Measurements from ENCODE around the gene EDC3.

The EDC3 gene

DNA sequence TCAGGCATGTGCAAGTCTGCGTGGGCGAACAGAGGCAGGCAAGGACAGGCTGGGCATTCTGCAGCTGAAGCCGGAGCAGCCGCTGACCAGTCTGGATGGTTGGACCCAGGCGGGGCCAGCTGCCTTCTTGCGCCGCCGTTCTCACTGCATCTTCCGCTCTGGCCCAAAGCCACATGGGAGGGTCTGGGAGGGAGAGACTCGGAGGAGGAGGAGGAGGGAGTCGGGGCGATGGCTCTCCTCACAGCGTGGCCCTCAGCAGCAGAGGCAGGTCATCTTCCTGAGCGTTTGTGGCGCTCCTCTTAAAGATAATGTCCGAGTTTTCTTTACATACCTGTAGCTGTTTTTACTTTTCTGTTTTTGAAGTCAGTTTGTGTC is 74.3 kb downstream of the EDC3 start:
- Histone ChIP-seq H3K9me3 (replicated peaks; ENCODE audit: low read length) (no peaks in the 10 kb centered on the region), H3K27me3 (ENCODE audit: control insufficient read depth, insufficient read depth, low read length) (no peaks in the 10 kb centered on the region), H3K4me1 (ENCODE audit: control insufficient read depth, insufficient read depth, low read length) (peaks cover 20% of the 10 kb centered on the region), H3K4me2 (ENCODE audit: low read length) (no peak overlapping the region), H3K4me3 (ENCODE audit: low read length) (no peak overlapping the region), H3K9ac (ENCODE audit: low read depth, low read length) (no peak overlapping the region), H3K36me3 (ENCODE audit: insufficient read depth, low read length) (peaks cover 82% of the 10 kb centered on the region)

DNA sequence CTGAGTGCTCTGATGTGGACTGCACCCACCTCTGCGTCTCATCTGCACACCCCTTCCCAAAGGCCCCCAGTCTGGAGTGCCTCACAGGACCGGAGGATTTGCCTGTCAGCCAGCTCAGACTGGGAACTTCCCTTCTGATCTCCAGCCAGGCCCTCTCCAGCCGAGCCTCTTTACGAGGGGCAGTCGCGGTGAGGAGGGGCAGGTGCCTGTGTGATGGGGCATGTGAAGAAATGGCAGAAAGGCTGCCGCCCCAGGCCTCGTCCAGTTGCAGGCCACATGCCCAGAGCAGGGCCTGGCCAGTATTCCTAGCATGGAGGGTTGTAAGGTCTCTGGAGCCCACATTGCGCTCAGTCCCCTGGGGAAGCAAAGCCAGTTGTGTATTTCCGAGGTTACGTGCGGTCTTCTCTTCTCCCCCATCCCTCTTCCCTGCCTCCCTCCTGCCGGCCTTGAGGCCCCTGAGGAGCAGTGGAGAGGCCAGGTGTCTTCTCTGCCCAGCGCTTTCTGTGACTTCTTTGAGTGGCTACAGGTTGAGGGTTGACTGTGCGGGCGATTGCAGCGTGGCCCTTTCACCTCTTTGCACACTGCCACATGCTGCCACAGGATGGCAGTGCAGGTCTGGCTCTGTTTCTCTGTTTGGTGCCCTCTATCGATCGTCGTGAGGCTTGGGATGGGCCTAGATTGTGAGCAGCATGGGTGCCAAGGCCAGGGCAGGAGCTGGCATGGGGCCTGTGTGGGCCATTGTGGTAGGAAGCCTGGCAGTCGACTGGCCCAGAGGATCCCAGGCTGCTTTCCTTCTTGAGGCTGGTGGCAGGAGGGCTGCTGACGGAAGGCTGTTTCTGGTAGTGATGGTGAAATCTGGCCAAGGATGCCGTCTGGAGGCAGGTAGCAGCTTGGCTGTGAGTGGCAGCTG is 74.9 kb downstream of the EDC3 start:
- Histone ChIP-seq H3K9me3 (replicated peaks; ENCODE audit: low read length) (no peaks in the 10 kb centered on the region), H3K4me3 (ENCODE audit: low read length) (no peak overlapping the region), H3K4me1 (ENCODE audit: control insufficient read depth, insufficient read depth, low read length) (peaks cover 20% of the 10 kb centered on the region), H3K36me3 (ENCODE audit: insufficient read depth, low read length) (peaks cover 76% of the 10 kb centered on the region), H3K27me3 (ENCODE audit: control insufficient read depth, insufficient read depth, low read length) (no peaks in the 10 kb centered on the region), H3K9ac (ENCODE audit: low read depth, low read length) (no peak overlapping the region), H3K4me2 (ENCODE audit: low read length) (no peak overlapping the region)

DNA sequence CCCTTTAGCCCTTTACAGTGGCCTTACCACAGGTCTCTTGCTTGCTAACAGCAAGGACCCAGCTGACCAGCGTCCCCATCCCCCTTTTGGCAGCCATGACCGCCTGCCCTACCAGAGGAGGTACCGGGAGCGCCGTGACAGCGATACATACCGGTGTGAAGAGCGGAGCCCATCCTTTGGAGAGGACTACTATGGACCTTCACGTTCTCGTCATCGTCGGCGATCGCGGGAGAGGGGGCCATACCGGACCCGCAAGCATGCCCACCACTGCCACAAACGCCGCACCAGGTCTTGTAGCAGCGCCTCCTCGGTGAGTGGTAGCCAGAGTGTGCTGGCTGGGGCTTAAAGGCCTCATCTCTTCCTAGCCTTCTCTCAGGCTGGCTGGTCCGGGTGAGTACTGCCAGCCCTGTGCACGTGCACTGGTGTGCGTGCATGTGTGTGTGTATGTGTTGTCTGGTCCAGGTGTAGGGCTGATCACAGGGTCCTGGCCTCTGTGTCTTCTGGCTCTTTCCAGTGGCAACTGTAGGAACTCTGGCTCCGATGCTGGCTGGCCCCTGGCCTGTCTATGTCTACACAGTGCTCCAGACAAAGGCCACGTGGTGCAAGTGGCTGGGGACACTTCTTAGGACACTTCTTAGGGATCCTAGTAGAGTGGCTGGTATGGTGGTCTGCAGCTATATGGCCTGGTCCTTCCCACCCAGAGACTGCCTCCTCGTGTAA is 75.7 kb downstream of the EDC3 start:
- Histone ChIP-seq H3K4me3 (ENCODE audit: low read length) (no peak overlapping the region), H3K4me1 (ENCODE audit: control insufficient read depth, insufficient read depth, low read length) (peaks cover 21% of the 10 kb centered on the region), H3K9ac (ENCODE audit: low read depth, low read length) (no peak overlapping the region), H3K4me2 (ENCODE audit: low read length) (no peak overlapping the region), H3K9me3 (replicated peaks; ENCODE audit: low read length) (no peaks in the 10 kb centered on the region), H3K27me3 (ENCODE audit: control insufficient read depth, insufficient read depth, low read length) (no peaks in the 10 kb centered on the region), H3K36me3 (ENCODE audit: insufficient read depth, low read length) (peaks cover 67% of the 10 kb centered on the region)

DNA sequence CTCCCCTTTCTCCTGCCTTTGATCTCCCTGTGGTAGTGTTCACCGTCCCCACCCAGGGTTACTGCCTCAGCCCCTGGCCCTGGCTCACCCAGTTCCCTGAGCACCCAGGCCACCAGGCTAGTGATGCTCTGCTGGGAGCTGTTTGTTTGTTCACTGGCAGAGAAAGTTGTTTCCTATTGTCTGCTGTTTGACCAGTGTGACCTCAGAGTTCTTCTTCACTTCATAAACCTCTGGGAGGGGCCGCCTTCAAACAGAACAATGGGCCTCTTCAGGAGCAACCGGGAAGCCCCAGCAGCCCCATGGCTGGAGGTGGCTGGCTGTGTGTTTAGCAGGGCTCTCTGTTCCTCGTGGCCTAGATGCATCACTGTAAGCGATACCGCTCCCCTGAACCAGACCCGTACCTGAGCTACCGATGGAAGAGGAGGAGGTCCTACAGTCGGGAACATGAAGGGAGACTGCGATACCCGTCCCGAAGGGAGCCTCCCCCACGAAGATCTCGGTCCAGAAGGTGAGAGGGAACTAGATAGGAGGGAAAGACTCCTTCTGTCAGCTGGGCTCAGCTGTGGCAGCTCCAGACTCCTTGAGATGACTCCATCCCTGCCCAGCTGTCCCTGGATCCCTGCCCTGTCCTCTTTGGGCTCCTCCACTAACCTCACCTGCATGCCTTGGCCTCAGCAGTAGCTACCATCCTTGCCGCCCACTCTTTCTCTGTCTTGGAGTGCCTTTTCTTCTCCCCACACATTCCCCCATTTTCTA is 76.8 kb downstream of the EDC3 start:
- no peak overlapping the region for H3K4me2 ChIP-seq (ENCODE audit: low read length)
- no peak overlapping the region for H3K4me3 ChIP-seq (ENCODE audit: low read length)
- peaks cover 57% of the 10 kb centered on the region for H3K36me3 ChIP-seq (ENCODE audit: insufficient read depth, low read length)
- no peaks in the 10 kb centered on the region for H3K9me3 ChIP-seq (replicated peaks; ENCODE audit: low read length)
- no peaks in the 10 kb centered on the region for H3K27me3 ChIP-seq (ENCODE audit: control insufficient read depth, insufficient read depth, low read length)
- no peak overlapping the region for H3K9ac ChIP-seq (ENCODE audit: low read depth, low read length)
- peaks cover 25% of the 10 kb centered on the region for H3K4me1 ChIP-seq (ENCODE audit: control insufficient read depth, insufficient read depth, low read length)

DNA sequence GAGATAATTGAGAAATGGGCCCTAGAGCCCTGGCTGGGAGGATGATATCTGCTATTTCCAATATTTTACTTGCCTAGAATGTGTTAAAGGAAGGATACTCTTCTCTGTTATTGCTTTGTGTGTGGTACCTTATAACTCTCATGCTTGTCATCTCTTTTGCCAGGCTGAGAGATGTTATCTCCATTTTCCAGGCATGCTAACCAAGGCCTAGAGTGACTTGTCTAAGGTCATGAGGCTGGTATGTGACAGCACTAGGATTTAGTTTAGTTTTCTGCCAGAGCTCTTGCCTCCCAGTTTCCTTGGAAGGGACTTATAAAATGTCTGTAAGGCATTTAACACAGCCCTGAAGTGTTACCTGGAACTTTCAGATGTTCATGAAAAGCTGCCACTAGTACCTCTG is 78.8 kb downstream of the EDC3 start:
- Histone ChIP-seq H3K4me1 (ENCODE audit: control insufficient read depth, insufficient read depth, low read length) (peaks cover 25% of the 10 kb centered on the region), H3K27me3 (ENCODE audit: control insufficient read depth, insufficient read depth, low read length) (peaks cover 6% of the 10 kb centered on the region), H3K9me3 (replicated peaks; ENCODE audit: low read length) (no peaks in the 10 kb centered on the region), H3K4me3 (ENCODE audit: low read length) (peak overlapping the region; percentile 98), H3K4me2 (ENCODE audit: low read length) (peak overlapping the region; percentile 91), H3K36me3 (ENCODE audit: insufficient read depth, low read length) (peaks cover 37% of the 10 kb centered on the region), H3K9ac (ENCODE audit: low read depth, low read length) (peak overlapping the region; percentile 100)

DNA sequence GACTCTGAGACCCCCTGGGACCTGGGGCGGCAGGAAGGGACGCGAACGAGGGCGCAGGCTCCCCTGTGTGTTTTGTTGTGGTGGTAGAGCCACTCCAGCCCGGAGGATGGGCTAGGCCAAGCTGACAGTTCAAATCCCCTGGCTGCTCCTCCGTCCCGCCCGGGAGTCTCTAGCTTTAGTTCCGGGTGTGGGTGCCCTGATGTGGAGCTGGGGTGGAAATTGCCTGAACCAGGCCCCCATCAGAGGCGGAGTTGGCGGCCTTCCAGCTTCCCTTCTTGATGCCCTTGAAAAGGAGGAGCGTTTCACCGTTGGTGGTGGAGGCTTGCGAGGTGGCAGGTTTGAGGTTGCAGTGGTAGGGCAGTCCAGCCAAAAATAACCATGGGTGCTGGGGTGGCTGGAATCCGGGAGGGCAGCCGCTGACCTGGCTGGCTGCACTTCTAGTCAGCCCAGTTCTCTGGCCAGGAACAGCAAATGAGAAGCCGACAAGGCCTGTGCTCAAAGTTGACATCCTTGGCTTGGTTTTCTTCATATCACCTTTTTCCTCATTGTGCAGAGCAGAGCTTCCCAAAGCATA is 79.4 kb downstream of the EDC3 start:
- Histone ChIP-seq H3K4me2 (ENCODE audit: low read length) (peak overlapping the region; percentile 91), H3K36me3 (ENCODE audit: insufficient read depth, low read length) (peaks cover 31% of the 10 kb centered on the region), H3K4me1 (ENCODE audit: control insufficient read depth, insufficient read depth, low read length) (peaks cover 25% of the 10 kb centered on the region), H3K9ac (ENCODE audit: low read depth, low read length) (peak overlapping the region; percentile 100), H3K4me3 (ENCODE audit: low read length) (peak overlapping the region; percentile 98), H3K27me3 (ENCODE audit: control insufficient read depth, insufficient read depth, low read length) (peaks cover 12% of the 10 kb centered on the region), H3K9me3 (replicated peaks; ENCODE audit: low read length) (no peaks in the 10 kb centered on the region)

DNA sequence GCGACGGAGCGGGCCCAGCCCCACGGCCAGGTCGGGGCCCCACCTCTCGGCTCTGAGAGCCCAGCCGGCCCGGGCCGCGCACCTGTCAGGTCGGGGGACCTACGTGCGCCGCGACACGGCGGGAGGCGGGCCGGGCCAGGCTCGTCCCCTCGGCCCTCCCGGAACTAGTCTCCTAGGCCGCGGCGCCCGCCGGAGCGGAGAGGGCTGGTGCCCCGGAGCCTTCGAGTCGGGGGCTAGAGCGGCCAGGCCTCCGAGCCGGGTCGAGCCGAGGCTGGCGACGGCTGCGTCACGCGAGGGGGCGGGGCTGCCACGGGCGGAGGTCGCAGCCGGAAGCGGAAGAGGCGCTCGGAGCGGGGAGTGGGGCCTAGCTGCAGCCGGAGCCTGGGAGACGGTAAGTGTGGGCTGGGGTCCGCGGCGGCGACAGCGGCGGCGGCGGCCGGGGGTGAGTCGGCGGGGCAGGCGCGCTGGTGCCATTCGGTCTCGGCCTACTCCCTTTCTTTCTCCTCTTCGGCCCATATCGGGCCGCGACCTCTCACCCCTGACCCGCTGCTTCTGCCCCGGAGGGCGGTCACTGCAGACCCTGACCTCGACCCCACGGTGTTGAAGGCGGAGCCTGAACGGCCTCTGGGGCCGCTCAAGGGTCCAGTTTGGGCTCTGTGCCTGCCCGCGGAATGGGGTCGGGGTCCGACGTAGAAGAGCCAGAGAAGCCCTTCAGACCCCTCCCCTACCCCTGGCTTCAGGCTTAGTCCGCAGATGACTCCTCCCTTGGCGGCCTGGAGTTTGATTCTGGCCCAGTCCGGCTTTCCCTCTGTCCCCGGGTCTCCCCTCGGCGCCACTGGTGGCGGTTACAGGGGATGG is 80.1 kb downstream of the EDC3 start, which contains the start of gene CLK3:
CLK3 (plus strand) TSS at position 329 of the 858 bp plus-strand sequence. CDS start 3,361 bp downstream, outside the sequence.
- peaks cover 19% of the 10 kb centered on the region for H3K27me3 ChIP-seq (ENCODE audit: control insufficient read depth, insufficient read depth, low read length)
- peaks cover 23% of the 10 kb centered on the region for H3K4me1 ChIP-seq (ENCODE audit: control insufficient read depth, insufficient read depth, low read length)
- no peaks in the 10 kb centered on the region for H3K9me3 ChIP-seq (replicated peaks; ENCODE audit: low read length)
- peaks cover 26% of the 10 kb centered on the region for H3K36me3 ChIP-seq (ENCODE audit: insufficient read depth, low read length)
- H3K4me3 ChIP-seq (ENCODE audit: low read length), result peak within 1 kb of the TSS; percentile 98
- H3K4me2 ChIP-seq (ENCODE audit: low read length), result peak within 1 kb of the TSS; percentile 91
- peak within 1 kb of the TSS; percentile 100 for H3K9ac ChIP-seq (ENCODE audit: low read depth, low read length)

DNA sequence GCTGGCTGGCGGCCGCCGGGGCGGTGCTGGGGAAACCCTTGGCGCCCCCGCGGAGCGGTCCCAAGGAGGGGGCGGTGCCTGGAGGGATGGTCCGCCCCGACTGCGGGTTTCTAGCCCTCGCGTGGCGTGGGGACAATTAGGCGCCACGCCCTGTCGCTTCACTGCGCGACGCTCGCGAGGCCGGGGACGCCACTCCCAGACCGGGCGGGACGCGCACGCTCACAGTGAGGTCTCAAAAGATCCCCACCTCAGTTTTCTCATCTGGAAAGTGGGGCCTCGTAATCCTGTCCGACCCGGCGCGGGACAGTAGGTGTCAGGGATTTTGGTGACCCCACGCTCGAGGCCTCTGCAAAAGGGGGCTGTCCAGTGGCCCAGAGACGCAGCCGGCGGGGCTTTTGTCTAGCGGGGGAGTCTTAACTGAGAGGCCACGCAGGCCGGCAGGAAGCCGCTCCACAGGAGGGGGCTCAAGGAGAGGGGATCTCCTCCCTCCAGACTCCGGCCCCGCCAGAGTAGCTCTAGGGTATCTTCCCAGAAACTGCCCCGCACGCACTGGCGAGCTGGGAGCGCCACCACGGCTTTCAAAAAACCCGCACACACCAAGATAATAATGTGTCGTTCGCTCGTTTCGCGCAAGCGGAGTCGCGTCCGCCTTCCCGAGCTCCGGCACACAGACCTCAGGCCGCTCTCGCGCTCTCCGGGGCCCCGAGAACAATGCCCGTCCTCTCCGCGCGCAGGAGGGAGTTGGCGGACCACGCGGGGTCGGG is 80.9 kb downstream of the EDC3 start:
- peak overlapping the region; percentile 100 for H3K9ac ChIP-seq (ENCODE audit: low read depth, low read length)
- H3K36me3 ChIP-seq (ENCODE audit: insufficient read depth, low read length), result peaks cover 17% of the 10 kb centered on the region
- H3K4me2 ChIP-seq (ENCODE audit: low read length), result peak overlapping the region; percentile 91
- peak overlapping the region; percentile 98 for H3K4me3 ChIP-seq (ENCODE audit: low read length)
- H3K4me1 ChIP-seq (ENCODE audit: control insufficient read depth, insufficient read depth, low read length), result peaks cover 23% of the 10 kb centered on the region
- no peaks in the 10 kb centered on the region for H3K9me3 ChIP-seq (replicated peaks; ENCODE audit: low read length)
- peaks cover 27% of the 10 kb centered on the region for H3K27me3 ChIP-seq (ENCODE audit: control insufficient read depth, insufficient read depth, low read length)

DNA sequence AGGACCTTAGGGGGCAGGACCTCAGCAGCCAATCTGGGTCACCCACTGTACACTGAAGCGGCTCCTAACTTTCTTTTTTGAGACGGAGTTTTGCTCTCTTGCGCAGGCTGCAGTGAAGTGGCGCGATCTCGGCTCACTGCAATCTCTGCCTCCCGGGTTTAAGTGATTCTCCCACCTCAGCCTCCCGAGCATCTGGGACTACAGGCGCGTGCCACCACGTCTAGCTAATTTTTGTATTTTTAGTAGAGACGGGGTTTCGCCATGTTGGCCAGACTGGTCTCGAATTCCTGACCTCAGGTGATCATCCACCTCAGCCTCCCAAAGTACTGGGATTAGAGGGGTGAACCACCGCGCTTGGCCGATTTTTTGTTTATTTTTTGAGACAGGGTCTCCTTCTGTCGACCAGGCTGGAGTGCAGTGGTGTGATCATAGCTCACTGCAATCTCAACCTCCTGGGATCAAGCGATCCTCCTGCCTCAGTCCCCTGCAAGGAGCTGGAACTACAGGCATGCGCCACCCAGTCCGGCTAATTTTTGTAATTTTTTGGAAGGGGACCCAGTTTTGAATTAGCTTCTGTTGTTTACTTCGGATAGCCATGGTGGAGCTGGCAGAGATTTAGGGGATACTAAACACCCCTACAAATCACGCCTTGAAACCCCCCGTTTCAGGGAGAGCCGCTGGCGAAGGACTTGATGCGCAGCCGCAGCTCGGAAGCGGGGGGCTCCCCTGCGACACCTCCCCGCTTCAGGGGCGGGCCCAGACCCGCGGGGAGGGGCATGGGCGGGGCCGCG is 81.7 kb downstream of the EDC3 start:
- Histone ChIP-seq H3K9me3 (replicated peaks; ENCODE audit: low read length) (no peaks in the 10 kb centered on the region), H3K4me1 (ENCODE audit: control insufficient read depth, insufficient read depth, low read length) (peaks cover 23% of the 10 kb centered on the region), H3K36me3 (ENCODE audit: insufficient read depth, low read length) (peaks cover 10% of the 10 kb centered on the region), H3K9ac (ENCODE audit: low read depth, low read length) (peak overlapping the region; percentile 100), H3K4me3 (ENCODE audit: low read length) (peak overlapping the region; percentile 98), H3K4me2 (ENCODE audit: low read length) (peak overlapping the region; percentile 91), H3K27me3 (ENCODE audit: control insufficient read depth, insufficient read depth, low read length) (peaks cover 35% of the 10 kb centered on the region)

Data from skeletal muscle satellite cell (primary cell).